Vagina (tissue), 2 donors: ENCODE data around the gene PRAMEF10. TPM values are rescaled to one million over a fixed set of nuclear protein-coding genes. Genes with fewer than 3 reads are reported as not detected.
"Not testable (repeated sequence)": the region's sequence is repeated elsewhere in the genome, so short reads cannot be mapped to it uniquely, and the experiment has no call there.

Experiments
- DNase-seq, 2 donors: peaks; one replicate each; pipeline ENCODE4 v3.0.0-alpha.2; 2017; ENCODE audit errors: extremely low spot score in 2 of 2
- H3K27ac ChIP-seq: fragments of 200-600 bp; sonication (generic); one replicate; pipeline ENCODE4 v1.5.1; 2019
- H3K27me3 ChIP-seq: fragments of 200-600 bp; sonication (generic); one replicate; pipeline ENCODE4 v1.5.1; 2019
- H3K36me3 ChIP-seq, 2 donors: fragments of 200-600 bp; sonication (generic); one replicate each; pipeline ENCODE4 v1.5.1; 2017 to 2019
- H3K4me1 ChIP-seq: fragments of 200-600 bp; sonication (generic); one replicate; pipeline ENCODE4 v1.5.1; 2019
- H3K4me3 ChIP-seq, 2 donors: fragments of 200-600 bp; sonication (generic); 1 replicate in 1 of 2; 2 replicates in 1 of 2; pipeline ENCODE4 v1.5.1; 2016 to 2019
- H3K9me3 ChIP-seq: fragments of 200-600 bp; sonication (generic); one replicate; pipeline ENCODE4 v1.5.1; 2019
- intact Hi-C: fragments of 100-400 bp; cut with DNase I; formaldehyde crosslinking; loops from one replicate; pipeline ENCODE4 v1.15.1; 2023
- total RNA-seq: library from RNA; depleted of rRNA; stranded (reverse); fragments of >200 nt; gene quantifications from one replicate; pipeline ENCODE4 v1.2.3, GENCODE V29; 2016

The PRAMEF10 gene, protein sequence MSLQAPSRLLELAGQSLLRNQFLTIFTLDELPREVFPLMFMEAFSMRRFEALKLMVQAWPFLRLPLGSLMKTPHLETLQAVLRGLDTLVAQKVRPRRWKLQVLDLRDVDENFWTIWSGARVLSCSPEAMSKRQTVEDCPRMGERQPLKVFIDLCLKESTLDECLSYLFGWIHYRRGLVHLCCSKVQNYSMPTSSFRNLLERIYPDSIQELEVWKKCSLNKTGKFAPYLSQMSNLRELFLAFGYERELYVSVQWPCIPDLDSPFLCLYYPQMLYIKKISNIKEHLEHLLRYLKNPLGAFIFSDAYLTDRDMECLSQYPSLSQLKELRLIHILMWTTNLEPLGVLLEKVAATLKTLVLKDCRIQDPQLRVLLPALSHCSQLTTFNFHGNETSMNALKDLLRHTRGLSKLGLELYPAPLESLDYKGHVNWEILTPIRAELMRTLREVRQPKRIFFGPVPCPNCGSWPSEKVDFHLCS
- not detected for total RNA-seq

DNA sequence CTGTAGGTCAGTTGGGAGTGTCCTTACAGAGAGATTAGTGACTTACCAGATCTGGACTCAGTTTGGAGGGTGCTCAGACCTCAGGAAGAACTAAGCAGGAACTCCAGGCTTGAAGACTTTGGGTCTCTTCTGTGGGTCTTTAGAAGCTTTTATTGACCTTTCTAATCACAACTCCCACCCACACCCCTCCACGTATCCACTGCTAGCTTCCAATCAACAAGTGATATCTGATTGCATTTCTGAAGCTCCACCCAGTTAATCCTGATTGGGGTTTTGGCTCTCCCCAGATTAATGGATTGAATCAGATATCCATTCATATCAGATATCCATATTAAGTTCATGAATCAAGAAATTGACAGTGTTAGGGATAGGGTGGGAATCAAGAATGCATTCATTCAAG lies at the start of gene PRAMEF10:
TSS of gene PRAMEF10 (minus strand) at position 101 of the 400 bp plus-strand sequence. CDS start 2,423 bp downstream, outside the sequence.
- DNase-seq, H3K4me1 ChIP-seq, H3K9me3 ChIP-seq, H3K27me3 ChIP-seq, intact Hi-C loops, H3K36me3 ChIP-seq, H3K27ac ChIP-seq, H3K4me3 ChIP-seq: not testable (repeated sequence)

DNA sequence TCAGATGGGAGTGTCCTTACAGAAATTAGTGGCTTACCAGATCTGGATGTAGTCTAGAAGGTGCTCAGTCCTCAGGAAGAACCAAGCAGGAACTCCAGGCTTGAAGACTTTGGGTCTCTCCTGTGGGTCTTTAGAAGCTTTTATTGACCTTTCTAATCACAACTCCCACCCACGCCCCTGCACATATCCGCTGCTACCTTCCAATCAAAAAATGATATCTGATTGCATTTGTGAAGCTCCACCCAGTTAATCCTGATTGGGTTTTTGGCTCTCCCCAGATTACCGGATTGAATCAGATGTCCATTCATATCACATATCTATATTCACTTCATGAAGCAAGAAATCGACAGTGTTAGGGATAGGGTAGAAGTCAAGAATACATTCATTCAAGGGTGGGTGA lies 49.4 kb upstream of the PRAMEF10 start, which contains the start of gene PRAMEF6:
TSS of gene PRAMEF6 (minus strand) at position 101 of the 400 bp plus-strand sequence. CDS start 5,062 bp downstream, outside the sequence.
- H3K9me3 ChIP-seq, DNase-seq, intact Hi-C loops, H3K27ac ChIP-seq, H3K4me3 ChIP-seq, H3K27me3 ChIP-seq, H3K36me3 ChIP-seq, H3K4me1 ChIP-seq: not testable (repeated sequence)

DNA sequence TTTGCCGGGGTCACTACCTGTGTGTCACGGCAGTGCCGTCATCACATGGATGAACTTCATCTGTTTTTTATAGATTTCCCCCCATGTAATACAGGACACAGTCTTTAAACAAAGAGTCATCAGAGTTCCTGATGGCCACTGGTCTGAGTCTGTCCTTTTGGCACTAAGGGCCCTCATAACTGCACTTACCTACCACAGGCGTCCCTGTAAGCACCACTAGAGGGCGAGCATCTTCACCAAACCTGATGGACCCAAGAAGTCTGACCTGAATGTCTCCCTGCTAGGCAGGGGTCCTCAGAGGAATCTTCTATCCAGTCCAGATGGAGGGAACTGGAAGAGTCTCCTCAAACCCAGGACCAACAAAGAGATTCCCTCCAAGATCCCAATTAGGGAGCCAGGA lies 26.3 kb upstream of the PRAMEF10 start:
- peak in 1 of 2 donors; percentile 7 for DNase-seq
- H3K4me3 ChIP-seq, intact Hi-C loops, H3K4me1 ChIP-seq, H3K36me3 ChIP-seq, H3K27me3 ChIP-seq, H3K27ac ChIP-seq, H3K9me3 ChIP-seq: not testable (repeated sequence)

DNA sequence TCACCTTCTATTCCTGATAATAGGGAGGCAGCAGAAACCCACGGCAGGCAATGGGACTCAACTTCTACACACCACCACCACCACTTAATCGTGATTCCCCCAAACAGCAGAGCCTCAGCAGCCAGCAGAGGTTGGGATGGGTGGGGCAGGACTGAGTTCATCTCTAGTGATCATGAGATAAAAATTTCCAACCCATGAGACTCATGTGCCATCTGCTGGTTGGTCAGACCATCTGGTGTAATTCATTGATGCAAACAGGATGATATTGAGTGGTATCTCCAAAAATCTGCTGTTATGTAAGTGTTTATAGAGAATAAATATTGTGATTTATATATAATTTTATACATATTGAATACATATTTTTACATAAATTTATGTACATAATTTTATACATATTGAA lies 23.7 kb upstream of the PRAMEF10 start:
- H3K4me1 ChIP-seq, H3K27ac ChIP-seq, DNase-seq, intact Hi-C loops, H3K4me3 ChIP-seq, H3K36me3 ChIP-seq, H3K9me3 ChIP-seq, H3K27me3 ChIP-seq: not testable (repeated sequence)

DNA sequence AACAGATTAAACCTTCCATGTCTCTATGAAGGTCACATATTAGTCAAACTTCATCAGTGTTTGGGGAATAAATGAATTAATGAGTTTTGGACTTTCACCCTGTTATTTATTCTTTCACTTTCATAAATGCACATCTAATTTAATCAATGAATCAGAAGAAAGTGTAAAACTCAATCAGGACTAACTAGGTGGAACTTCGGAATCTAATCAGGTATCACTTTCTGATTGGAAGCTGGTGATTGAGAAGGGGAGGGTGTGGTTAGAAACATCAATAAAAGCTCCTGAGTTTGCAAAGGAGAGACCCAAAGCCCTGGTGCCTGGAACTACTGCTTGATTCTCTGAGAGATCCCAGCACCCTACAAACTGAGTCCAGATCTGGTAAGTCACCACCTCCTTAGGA lies 18.2 kb upstream of the PRAMEF10 start, which contains the start of gene PRAMEF7:
TSS of gene PRAMEF7 (plus strand) at position 301 of the 400 bp plus-strand sequence. CDS start 1,083 bp downstream, outside the sequence.
- intact Hi-C loops, DNase-seq, H3K36me3 ChIP-seq, H3K4me1 ChIP-seq, H3K4me3 ChIP-seq, H3K27me3 ChIP-seq, H3K9me3 ChIP-seq, H3K27ac ChIP-seq: not testable (repeated sequence)

DNA sequence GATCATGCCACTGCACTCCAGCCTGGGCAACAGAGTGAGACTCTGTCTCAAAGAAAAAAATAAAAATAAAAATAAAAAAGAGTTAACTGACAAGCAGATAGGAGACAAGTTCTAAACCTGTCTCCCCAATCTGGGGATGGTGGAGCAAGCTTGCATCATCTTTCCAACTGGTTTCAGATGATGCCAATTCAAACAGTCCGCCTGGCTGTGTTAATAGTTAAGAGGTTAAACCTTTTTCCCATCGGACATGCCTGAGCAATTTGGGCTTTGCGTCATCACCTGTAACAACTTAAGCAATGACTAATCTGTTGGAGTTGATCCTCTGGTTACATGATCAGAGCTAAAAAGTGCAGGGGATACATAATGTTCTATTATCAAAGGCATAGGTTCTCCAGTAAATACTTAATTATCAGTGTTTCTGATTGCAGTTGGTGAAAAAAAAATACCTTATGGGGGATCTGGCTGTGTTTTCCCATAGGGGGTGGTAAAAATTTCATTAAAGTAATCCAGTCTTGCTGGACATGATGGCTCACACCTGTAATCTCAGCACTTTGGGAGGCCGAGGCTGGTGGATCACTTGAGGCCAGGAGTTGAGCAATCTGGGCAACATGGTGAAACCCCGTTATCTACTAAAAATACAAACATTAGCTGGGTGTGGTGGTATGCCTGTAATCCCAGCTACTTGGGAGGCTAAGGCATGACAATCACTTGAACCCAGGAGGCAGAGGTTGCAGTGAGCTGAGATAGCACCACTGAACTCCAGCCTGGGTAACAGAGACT lies 5.9 kb upstream of the PRAMEF10 start:
- H3K9me3 ChIP-seq, DNase-seq, intact Hi-C loops: not testable (repeated sequence)

DNA sequence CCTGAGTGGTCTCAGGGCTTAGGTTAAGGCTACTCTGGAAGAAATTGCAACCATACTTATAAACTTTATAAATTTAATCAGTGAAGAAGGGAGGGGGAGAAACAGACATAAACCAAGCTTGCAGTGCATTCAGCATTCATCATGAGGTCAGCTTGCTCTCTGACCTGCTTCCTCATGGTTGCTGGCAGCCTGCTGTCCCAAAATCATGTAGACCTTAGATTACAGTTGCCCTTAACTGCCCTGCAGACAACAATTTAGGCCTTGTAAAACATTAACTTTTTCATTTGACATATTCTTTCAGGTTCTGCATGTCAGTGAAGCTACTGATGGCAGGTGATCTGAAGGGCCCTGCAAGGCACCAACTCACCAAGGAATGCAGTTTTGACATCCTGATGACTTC lies 1.1 kb upstream of the PRAMEF10 start:
- H3K9me3 ChIP-seq, H3K27me3 ChIP-seq, H3K36me3 ChIP-seq, H3K4me1 ChIP-seq, H3K27ac ChIP-seq, DNase-seq, H3K4me3 ChIP-seq, intact Hi-C loops: not testable (repeated sequence)

More for the DNA sequence above, 5.9 kb upstream of the PRAMEF10 start:
- H3K36me3 ChIP-seq, H3K4me1 ChIP-seq, H3K27me3 ChIP-seq, H3K27ac ChIP-seq, H3K4me3 ChIP-seq: not testable (repeated sequence)

DNA sequence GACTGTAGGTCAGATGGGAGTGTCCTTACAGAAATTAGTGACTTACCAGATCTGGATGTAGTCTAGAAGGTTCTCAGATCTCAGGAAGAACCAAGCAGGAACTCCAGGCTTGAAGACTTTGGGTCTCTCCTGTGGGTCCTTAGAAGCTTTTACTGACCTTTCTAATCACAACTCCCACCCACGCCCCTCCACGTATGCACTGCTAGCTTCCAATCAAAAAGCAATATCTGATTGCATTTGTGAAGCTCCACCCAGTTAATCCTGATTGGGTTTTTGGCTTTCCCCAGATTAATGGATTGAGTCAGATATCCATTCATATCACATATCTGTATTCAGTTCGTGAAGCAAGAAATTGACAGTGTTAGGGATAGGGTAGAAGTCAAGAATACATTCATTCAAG lies 12.0 kb downstream of the PRAMEF10 start, which contains the start of gene PRAMEF4:
TSS of gene PRAMEF4 (minus strand) at position 101 of the 400 bp plus-strand sequence. CDS start 2,807 bp downstream, outside the sequence.
- intact Hi-C loops, H3K27me3 ChIP-seq, H3K4me1 ChIP-seq, DNase-seq, H3K9me3 ChIP-seq, H3K4me3 ChIP-seq, H3K27ac ChIP-seq, H3K36me3 ChIP-seq: not testable (repeated sequence)

DNA sequence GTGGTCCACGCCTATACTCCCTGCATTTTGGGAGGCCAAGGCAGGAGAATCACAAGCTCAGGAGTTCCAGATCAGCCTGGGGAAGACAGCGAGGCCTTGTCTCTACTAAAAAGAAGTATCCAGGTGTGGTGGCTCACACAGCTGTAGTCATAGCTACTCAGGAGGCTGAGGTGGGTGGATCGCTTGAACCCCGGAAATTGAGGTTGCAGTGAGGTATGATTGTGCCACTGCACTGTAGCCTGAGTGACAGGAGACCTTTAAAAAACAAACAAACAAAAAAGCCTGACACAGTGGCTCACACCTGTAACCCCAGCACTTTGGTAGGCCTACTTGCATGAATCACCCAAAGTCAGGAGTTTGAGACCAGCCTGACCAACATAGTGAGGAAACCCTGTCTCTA lies 19.6 kb downstream of the PRAMEF10 start:
- not testable (repeated sequence) for H3K27me3 ChIP-seq, DNase-seq

DNA sequence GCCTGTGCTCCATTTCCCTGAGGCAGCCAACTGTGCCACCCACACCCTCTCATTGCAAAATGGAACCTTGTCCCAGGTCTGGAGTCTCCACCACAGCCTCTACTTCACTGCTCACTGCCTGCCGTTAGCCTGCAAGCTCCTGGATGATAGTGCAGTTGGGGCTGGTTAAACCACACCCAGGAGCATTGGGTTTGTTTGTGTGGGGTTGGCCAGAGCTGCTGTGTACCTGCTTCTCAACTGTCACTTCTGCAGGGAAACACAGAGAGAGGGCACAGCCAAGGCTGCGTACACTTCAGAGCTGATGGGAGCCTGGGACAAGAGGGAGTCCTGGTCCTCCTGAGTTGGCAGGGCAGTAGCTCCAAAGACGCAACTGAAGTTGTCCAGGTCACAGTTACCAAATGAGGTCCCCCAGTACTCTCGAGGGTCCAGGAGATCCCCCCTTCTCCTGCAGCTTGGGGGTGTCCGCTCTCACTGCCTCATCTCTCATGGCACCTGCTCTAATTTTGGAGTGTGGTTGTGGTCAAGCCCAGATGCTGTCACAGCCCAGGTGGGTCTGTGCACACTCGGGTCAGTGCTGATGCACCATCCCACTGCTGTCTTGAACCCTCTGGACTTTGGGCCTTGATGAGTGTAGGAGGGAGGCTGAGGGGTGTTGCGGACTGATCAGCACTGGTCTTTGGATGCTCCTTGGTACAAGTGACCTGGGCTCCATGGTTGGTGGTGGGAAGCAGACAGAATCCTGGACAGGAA lies 34.8 kb downstream of the PRAMEF10 start:
- intact Hi-C loops, H3K27me3 ChIP-seq, H3K4me3 ChIP-seq, H3K9me3 ChIP-seq, H3K27ac ChIP-seq, DNase-seq, H3K36me3 ChIP-seq, H3K4me1 ChIP-seq: not testable (repeated sequence)

More for the DNA sequence above, 19.6 kb downstream of the PRAMEF10 start:
- H3K9me3 ChIP-seq, H3K4me3 ChIP-seq, H3K27ac ChIP-seq, H3K4me1 ChIP-seq, intact Hi-C loops, H3K36me3 ChIP-seq: not testable (repeated sequence)

DNA sequence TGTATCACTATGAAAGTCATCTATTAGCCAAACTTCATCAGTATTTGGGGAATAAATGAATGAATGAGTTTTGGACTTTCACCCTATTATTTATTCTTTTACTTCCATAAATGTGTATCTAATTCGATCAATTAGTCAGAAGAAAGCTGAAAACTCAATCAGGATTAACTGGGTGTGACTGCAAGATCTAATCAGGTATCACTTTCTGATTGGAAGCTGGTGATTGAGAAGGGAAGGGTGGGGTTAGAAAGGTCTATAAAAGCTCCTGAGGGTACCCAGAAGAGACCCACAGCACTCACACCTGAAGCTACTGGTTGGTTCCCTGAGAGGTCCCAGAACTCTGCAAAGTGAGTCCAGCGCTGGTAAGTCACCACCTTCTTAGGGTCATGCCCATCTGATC lies 41.3 kb downstream of the PRAMEF10 start, which contains the start of gene PRAMEF2:
TSS of gene PRAMEF2 (plus strand) at position 301 of the 400 bp plus-strand sequence. CDS start 1,924 bp downstream, outside the sequence.
- H3K27ac ChIP-seq, H3K4me3 ChIP-seq, H3K9me3 ChIP-seq, H3K4me1 ChIP-seq, H3K36me3 ChIP-seq, DNase-seq, H3K27me3 ChIP-seq, intact Hi-C loops: not testable (repeated sequence)
